Panc1 (cell line): ENCODE measurements around the gene PPA1. TPM values are rescaled to one million over a fixed set of nuclear protein-coding genes. Genes with fewer than 3 reads are reported as not detected.

ENCODE experiments used
- ATAC-seq: fragments of 200-7000 bp; cut with Tn5 transposase; 2 replicates; pipeline ENCODE4 v1.9.1; 2020; ENCODE audit warnings: mild to moderate bottlenecking, moderate library complexity
- BruUV-seq: library from RNA; stranded (reverse); fragments of 400-500 nt; replicated peaks from 2 replicates; lab custom pipeline; 2021; lab: Mats Ljungman, UMichigan
- CTCF ChIA-PET: fragments of 300-600 bp; sonication (Branson Sonifier 250); formaldehyde crosslinking; loops from one replicate; lab custom pipeline; 2022; ENCODE audit warnings: antibody characterized with exemption; lab: Charles Lee
- POLR2A ChIA-PET: fragments of 300-600 bp; sonication (Branson Sonifier 250); formaldehyde crosslinking; loops from one replicate; lab custom pipeline; 2022; ENCODE audit warnings: antibody characterized with exemption; lab: Charles Lee
- DNase-seq: peaks from one replicate; pipeline ENCODE4 v3.0.0-alpha.2; 2010; ENCODE audit warnings: low read depth, low spot score
- H3K27ac ChIP-seq: 2 replicates; pipeline ENCODE4 v1.5.1; 2011; ENCODE audit warnings: mild to moderate bottlenecking, low read length, inconsistent platforms
- H3K27me3 ChIP-seq: fragments of 200-500 bp; sonication (Bioruptor generic); 2 replicates; pipeline ENCODE4 v1.6.0; 2014; ENCODE audit warnings: low read length, inconsistent platforms; ENCODE audit not compliant: control insufficient read depth, insufficient read depth
- H3K36me3 ChIP-seq: fragments of 200-500 bp; sonication (Bioruptor generic); 2 replicates; pipeline ENCODE4 v1.5.1; 2014; ENCODE audit warnings: inconsistent platforms, mild to moderate bottlenecking, low read length, moderate library complexity; ENCODE audit not compliant: control insufficient read depth, insufficient read depth
- H3K4me1 ChIP-seq: 2 replicates; pipeline ENCODE4 v1.5.1; 2011; ENCODE audit warnings: inconsistent platforms, mild to moderate bottlenecking, low read length, moderate library complexity; ENCODE audit not compliant: control insufficient read depth, insufficient read depth
- H3K4me3 ChIP-seq, 2 experiments: 2 replicates each; pipeline ENCODE4 v1.5.1; 2011 to 2012; ENCODE audit warnings: low read depth in 2 of 2, low read length in 2 of 2, mild to moderate bottlenecking in 2 of 2, inconsistent platforms in 1 of 2, moderate library complexity in 1 of 2
- H3K9me3 ChIP-seq: fragments of 200-500 bp; sonication (Bioruptor generic); 2 replicates; pipeline ENCODE4 v1.5.1; 2014; ENCODE audit warnings: low read depth, mild to moderate bottlenecking, inconsistent platforms, low read length, moderate library complexity; ENCODE audit not compliant: control insufficient read depth, insufficient read depth
- POLR2AphosphoS5 ChIP-seq: IDR thresholded peaks from 2 replicates; pipeline ENCODE4 v1.6.1; 2012; ENCODE audit warnings: mild to moderate bottlenecking, low read depth, low read length, moderate library complexity
- SIN3A ChIP-seq: IDR thresholded peaks from 2 replicates; pipeline ENCODE4 v1.6.1; 2012; ENCODE audit warnings: low read depth, mild to moderate bottlenecking, low read length, moderate library complexity, borderline replicate concordance; ENCODE audit not compliant: insufficient read depth
- TCF7L2 ChIP-seq: IDR thresholded peaks from 2 replicates; pipeline ENCODE4 v1.6.1; 2011; ENCODE audit warnings: mild to moderate bottlenecking, low read depth, low read length, inconsistent platforms
- in situ Hi-C: cut with HindIII; loops from 2 replicates; pipeline ENCODE4 v1.10.0; 2016; ENCODE audit warnings: low sequenced_read_pairs, low pct_unique_long_range_greater_than_20kb
- intact Hi-C: fragments of 100-400 bp; cut with micrococcal nuclease; formaldehyde crosslinking; loops from one replicate; pipeline ENCODE4 v1.10.0; 2022; ENCODE audit not compliant: unreplicated experiment
- total RNA-seq: library from RNA; stranded (reverse); gene quantifications from one replicate; pipeline ENCODE4 v1.2.1, GENCODE V29; 2021; ENCODE audit not compliant: unreplicated experiment
- TF ChIP-seq, protein P1 (sequence below), 2 experiments: IDR thresholded peaks; 2 replicates each; pipeline ENCODE4 v1.6.1; 2011 to 2012; ENCODE audit warnings: low read depth in 2 of 2, control low read depth in 1 of 2, low read length in 1 of 2, mild to moderate bottlenecking in 1 of 2, moderate library complexity in 1 of 2; ENCODE audit not compliant: insufficient read depth in 1 of 2
- TF ChIP-seq, protein P2 (sequence below): fragments of 450-650 bp; IDR thresholded peaks from 2 replicates; pipeline ENCODE4 v1.5.1; 2017; ENCODE audit warnings: mild to moderate bottlenecking

PPA1 gene
- total RNA-seq, 1 experiment from 2014 or later, result 174 TPM

DNA sequence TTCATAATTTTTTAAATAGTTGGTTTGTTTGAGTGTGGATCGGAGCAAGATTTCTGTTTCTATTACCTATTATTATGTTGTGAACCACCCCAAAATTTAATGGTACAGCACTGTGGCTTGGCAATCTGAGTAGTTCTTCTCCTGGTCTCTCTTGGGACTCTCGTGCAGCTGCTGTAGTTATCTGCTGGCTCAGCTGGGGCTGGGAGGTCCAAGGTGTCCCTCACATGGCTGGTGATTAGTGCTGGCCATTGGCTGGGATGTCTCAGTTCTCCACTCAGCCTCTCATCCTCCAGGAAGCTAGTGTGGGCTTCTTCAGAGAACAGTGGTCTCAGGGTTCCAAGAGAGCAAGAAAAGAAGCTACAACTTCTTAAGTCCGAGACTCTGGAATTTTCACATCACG is 35.1 kb upstream of the PPA1 start:
- TF ChIP-seq, protein P1, sequence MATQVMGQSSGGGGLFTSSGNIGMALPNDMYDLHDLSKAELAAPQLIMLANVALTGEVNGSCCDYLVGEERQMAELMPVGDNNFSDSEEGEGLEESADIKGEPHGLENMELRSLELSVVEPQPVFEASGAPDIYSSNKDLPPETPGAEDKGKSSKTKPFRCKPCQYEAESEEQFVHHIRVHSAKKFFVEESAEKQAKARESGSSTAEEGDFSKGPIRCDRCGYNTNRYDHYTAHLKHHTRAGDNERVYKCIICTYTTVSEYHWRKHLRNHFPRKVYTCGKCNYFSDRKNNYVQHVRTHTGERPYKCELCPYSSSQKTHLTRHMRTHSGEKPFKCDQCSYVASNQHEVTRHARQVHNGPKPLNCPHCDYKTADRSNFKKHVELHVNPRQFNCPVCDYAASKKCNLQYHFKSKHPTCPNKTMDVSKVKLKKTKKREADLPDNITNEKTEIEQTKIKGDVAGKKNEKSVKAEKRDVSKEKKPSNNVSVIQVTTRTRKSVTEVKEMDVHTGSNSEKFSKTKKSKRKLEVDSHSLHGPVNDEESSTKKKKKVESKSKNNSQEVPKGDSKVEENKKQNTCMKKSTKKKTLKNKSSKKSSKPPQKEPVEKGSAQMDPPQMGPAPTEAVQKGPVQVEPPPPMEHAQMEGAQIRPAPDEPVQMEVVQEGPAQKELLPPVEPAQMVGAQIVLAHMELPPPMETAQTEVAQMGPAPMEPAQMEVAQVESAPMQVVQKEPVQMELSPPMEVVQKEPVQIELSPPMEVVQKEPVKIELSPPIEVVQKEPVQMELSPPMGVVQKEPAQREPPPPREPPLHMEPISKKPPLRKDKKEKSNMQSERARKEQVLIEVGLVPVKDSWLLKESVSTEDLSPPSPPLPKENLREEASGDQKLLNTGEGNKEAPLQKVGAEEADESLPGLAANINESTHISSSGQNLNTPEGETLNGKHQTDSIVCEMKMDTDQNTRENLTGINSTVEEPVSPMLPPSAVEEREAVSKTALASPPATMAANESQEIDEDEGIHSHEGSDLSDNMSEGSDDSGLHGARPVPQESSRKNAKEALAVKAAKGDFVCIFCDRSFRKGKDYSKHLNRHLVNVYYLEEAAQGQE (IDR thresholded peaks at IDR 0.05; ENCODE audit: insufficient read depth in 1 of 2, low read depth in 2 of 2, low read length in 1 of 2), result no peak
- no peak for TF ChIP-seq SIN3A
- TF ChIP-seq POLR2AphosphoS5, result no peak
- TF ChIP-seq, protein P2, sequence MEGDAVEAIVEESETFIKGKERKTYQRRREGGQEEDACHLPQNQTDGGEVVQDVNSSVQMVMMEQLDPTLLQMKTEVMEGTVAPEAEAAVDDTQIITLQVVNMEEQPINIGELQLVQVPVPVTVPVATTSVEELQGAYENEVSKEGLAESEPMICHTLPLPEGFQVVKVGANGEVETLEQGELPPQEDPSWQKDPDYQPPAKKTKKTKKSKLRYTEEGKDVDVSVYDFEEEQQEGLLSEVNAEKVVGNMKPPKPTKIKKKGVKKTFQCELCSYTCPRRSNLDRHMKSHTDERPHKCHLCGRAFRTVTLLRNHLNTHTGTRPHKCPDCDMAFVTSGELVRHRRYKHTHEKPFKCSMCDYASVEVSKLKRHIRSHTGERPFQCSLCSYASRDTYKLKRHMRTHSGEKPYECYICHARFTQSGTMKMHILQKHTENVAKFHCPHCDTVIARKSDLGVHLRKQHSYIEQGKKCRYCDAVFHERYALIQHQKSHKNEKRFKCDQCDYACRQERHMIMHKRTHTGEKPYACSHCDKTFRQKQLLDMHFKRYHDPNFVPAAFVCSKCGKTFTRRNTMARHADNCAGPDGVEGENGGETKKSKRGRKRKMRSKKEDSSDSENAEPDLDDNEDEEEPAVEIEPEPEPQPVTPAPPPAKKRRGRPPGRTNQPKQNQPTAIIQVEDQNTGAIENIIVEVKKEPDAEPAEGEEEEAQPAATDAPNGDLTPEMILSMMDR, result no peak
- no peak for TF ChIP-seq TCF7L2
- no peak overlapping the region for H3K4me3 ChIP-seq
- no peak overlapping the region for H3K27ac ChIP-seq
- H3K9me3 ChIP-seq, result no peaks in the 10 kb centered on the region
- no peaks in the 10 kb centered on the region for H3K4me1 ChIP-seq
- POLR2A ChIA-PET, result no interaction called here
- ATAC-seq, result no peak
- no TSS peak for BruUV-seq
- intact Hi-C loops, result no loop called here
- CTCF ChIA-PET, result no interaction called here
- in situ Hi-C loops, result no loop called here
- DNase-seq, result no peak
- no peaks in the 10 kb centered on the region for H3K27me3 ChIP-seq
- no peaks in the 10 kb centered on the region for H3K36me3 ChIP-seq

DNA sequence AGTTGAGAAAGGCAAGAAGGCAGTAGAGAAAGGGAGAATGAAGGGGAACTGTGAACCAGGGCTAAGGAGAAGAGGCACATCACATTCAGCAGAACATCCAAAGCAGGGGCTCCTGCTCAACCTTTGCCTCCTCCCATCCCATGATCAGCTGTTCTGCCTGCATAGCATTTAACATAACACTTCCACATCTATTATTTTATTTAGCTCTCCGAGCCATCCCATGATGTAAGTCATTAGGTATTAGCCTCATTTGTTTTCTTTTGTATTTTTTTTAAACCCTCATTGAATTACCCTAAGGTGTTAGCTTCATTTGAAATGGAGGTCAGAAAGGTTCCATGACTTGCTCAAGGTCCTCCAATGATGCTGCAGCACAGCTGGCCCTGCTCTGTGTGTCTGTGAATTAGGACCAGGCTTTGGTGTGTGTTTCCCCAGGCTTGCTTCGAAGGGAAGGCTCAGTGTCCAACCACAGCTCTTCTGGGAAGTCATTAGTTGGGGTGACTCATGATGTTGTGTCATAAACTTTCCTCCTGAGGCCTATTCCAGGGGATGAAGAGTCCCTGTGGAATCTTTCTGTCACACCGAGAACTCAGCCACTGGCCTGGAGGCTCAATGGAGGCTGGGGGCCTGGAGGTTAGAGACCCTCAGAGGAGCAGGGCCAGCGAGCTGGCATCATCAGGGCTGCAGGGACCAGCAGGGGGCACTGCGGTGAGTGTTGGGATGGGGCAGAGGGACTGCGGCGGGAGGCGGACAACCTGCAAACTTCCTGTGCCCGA is 34.1 kb upstream of the PPA1 start:
- in situ Hi-C loops, result no loop called here
- ATAC-seq (peak; percentile 85), DNase-seq (peak; percentile 55)
- H3K36me3 ChIP-seq, result no peaks in the 10 kb centered on the region
- BruUV-seq, result no TSS peak
- intact Hi-C loops, result no loop called here
- ChIA-PET CTCF (no interaction called here), POLR2A (no interaction called here)
- no peak overlapping the region for H3K4me3 ChIP-seq
- H3K27me3 ChIP-seq, result no peaks in the 10 kb centered on the region
- H3K4me1 ChIP-seq, result no peaks in the 10 kb centered on the region
- TF ChIP-seq, protein P1 (IDR thresholded peaks at IDR 0.05; ENCODE audit: insufficient read depth in 1 of 2, low read depth in 2 of 2, low read length in 1 of 2), result no peak
- TF ChIP-seq, protein P2, result peak; percentile 31
- no peak overlapping the region for H3K27ac ChIP-seq
- H3K9me3 ChIP-seq, result no peaks in the 10 kb centered on the region
